Measurements from ENCODE around the gene CADM2. TPM values are rescaled to one million over a fixed set of nuclear protein-coding genes. Genes with fewer than 3 reads are reported as not detected.

Gene CADM2
- total RNA-seq, 1 donor: not detected

- Histone ChIP-seq H3K27me3 (ENCODE audit: insufficient read depth, low read length) (no peaks in the 10 kb centered on the region), H3K4me1 (ENCODE audit: insufficient read depth, low read length) (no peaks in the 10 kb centered on the region), H3K79me2 (ENCODE audit: insufficient read depth, low read length) (no peaks in the 10 kb centered on the region), H3K9me3 (ENCODE audit: low read depth, low read length) (no peaks in the 10 kb centered on the region), H3K36me3 (ENCODE audit: insufficient read depth, low read length) (no peaks in the 10 kb centered on the region), H3K4me3 (ENCODE audit: insufficient read depth, low read length) (no peak overlapping the region), H4K20me1 (ENCODE audit: insufficient read depth, low read length) (no peaks in the 10 kb centered on the region), H2AFZ (ENCODE audit: low read length) (no peak overlapping the region), H3K4me2 (ENCODE audit: insufficient read depth, low read length) (no peak overlapping the region), H3K27ac (ENCODE audit: low read depth, low read length) (no peak overlapping the region)
- no peak for DNase-seq (ENCODE audit: insufficient read length, low spot score, missing footprints)
- TF ChIP-seq CTCF (IDR thresholded peaks at IDR 0.05; ENCODE audit: extremely low read depth, low read depth, low read length): no peak
Observed at GRCh38 chr3:85709346-85709892, 750.6 kb downstream of the CADM2 start.

- DNase-seq (ENCODE audit: insufficient read length, low spot score, missing footprints): no peak
- no peak for TF ChIP-seq CTCF (IDR thresholded peaks at IDR 0.05; ENCODE audit: extremely low read depth, low read depth, low read length)
- H3K4me1 ChIP-seq (ENCODE audit: insufficient read depth, low read length): no peaks in the 10 kb centered on the region
- no peak overlapping the region for H3K27ac ChIP-seq (ENCODE audit: low read depth, low read length)
- H2AFZ ChIP-seq (ENCODE audit: low read length): no peak overlapping the region
- no peaks in the 10 kb centered on the region for H3K9me3 ChIP-seq (ENCODE audit: low read depth, low read length)
- no peak overlapping the region for H3K4me2 ChIP-seq (ENCODE audit: insufficient read depth, low read length)
- no peaks in the 10 kb centered on the region for H4K20me1 ChIP-seq (ENCODE audit: insufficient read depth, low read length)
- no peak overlapping the region for H3K4me3 ChIP-seq (ENCODE audit: insufficient read depth, low read length)
- no peaks in the 10 kb centered on the region for H3K36me3 ChIP-seq (ENCODE audit: insufficient read depth, low read length)
- H3K27me3 ChIP-seq (ENCODE audit: insufficient read depth, low read length): no peaks in the 10 kb centered on the region
- no peaks in the 10 kb centered on the region for H3K79me2 ChIP-seq (ENCODE audit: insufficient read depth, low read length)
Observed at GRCh38 chr3:85710490-85710889, 751.7 kb downstream of the CADM2 start.

GRCh38 chr3:85721409-85722145 is 762.8 kb downstream of the CADM2 start:
- Histone ChIP-seq H3K36me3 (ENCODE audit: insufficient read depth, low read length) (no peaks in the 10 kb centered on the region), H2AFZ (ENCODE audit: low read length) (no peak overlapping the region), H3K4me1 (ENCODE audit: insufficient read depth, low read length) (no peaks in the 10 kb centered on the region), H3K4me3 (ENCODE audit: insufficient read depth, low read length) (no peak overlapping the region), H3K9me3 (ENCODE audit: low read depth, low read length) (peaks cover 2% of the 10 kb centered on the region), H3K4me2 (ENCODE audit: insufficient read depth, low read length) (no peak overlapping the region), H3K79me2 (ENCODE audit: insufficient read depth, low read length) (no peaks in the 10 kb centered on the region), H3K27me3 (ENCODE audit: insufficient read depth, low read length) (no peaks in the 10 kb centered on the region), H3K27ac (ENCODE audit: low read depth, low read length) (no peak overlapping the region), H4K20me1 (ENCODE audit: insufficient read depth, low read length) (no peaks in the 10 kb centered on the region)
- no peak for TF ChIP-seq CTCF (IDR thresholded peaks at IDR 0.05; ENCODE audit: extremely low read depth, low read depth, low read length)
- DNase-seq (ENCODE audit: insufficient read length, low spot score, missing footprints): no peak

- Histone ChIP-seq H3K4me3 (ENCODE audit: insufficient read depth, low read length) (no peak overlapping the region), H3K36me3 (ENCODE audit: insufficient read depth, low read length) (no peaks in the 10 kb centered on the region), H3K27me3 (ENCODE audit: insufficient read depth, low read length) (no peaks in the 10 kb centered on the region), H3K4me2 (ENCODE audit: insufficient read depth, low read length) (no peak overlapping the region), H3K79me2 (ENCODE audit: insufficient read depth, low read length) (no peaks in the 10 kb centered on the region), H3K27ac (ENCODE audit: low read depth, low read length) (no peak overlapping the region), H3K9me3 (ENCODE audit: low read depth, low read length) (peaks cover 2% of the 10 kb centered on the region), H4K20me1 (ENCODE audit: insufficient read depth, low read length) (no peaks in the 10 kb centered on the region), H3K4me1 (ENCODE audit: insufficient read depth, low read length) (no peaks in the 10 kb centered on the region), H2AFZ (ENCODE audit: low read length) (no peak overlapping the region)
- no peak for TF ChIP-seq CTCF (IDR thresholded peaks at IDR 0.05; ENCODE audit: extremely low read depth, low read depth, low read length)
- DNase-seq (ENCODE audit: insufficient read length, low spot score, missing footprints): no peak
Observed at GRCh38 chr3:85725809-85726208, 767.0 kb downstream of the CADM2 start.

All from osteoblast (primary cell).